K562 (cell line): ENCODE data around the gene LRMDA. TPM values are rescaled to one million over a fixed set of nuclear protein-coding genes. Genes with fewer than 3 reads are reported as not detected.

ENCODE experiments used
- ATAC-seq: fragments of 200-7000 bp; cut with Tn5 transposase; 3 replicates; pipeline ENCODE4 v1.9.1; 2020; ENCODE audit warnings: moderate library complexity
- BruUV-seq: library from RNA; stranded (reverse); fragments of 400-500 nt; replicated peaks from 2 replicates; lab custom pipeline; 2021; lab: Mats Ljungman, UMichigan
- CTCF ChIA-PET: fragments of 300-600 bp; formaldehyde crosslinking; extraction: SDS; loops from one replicate; lab custom pipeline; 2021; ENCODE audit warnings: low intra/inter-chr PET ratio; lab: Yijun Ruan, JAX
- POLR2A ChIA-PET: fragments of 300-600, 350-650 bp; sonication (Branson Sonifier 250); formaldehyde crosslinking; extraction: SDS; loops from one replicate; lab custom pipeline; 2021; ENCODE audit warnings: antibody characterized with exemption, inconsistent platforms; lab: Yijun Ruan, JAX
- DNase-seq, 4 experiments: peaks; one replicate each; pipeline versions ENCODE4 v3.0.0 to v3.0.0-alpha.2; 2011 to 2018; ENCODE audit warnings: low spot score in 3 of 4, mixed read lengths in 3 of 4; ENCODE audit errors: extremely low read depth in 1 of 4
- FAIRE-seq: peaks from 2 replicates; lab custom pipeline; 2011; peaks lifted over from hg19 to GRCh38; lab: Jason Lieb, UNC
- H2AFZ ChIP-seq: 2 replicates; pipeline ENCODE4 v1.6.0; 2011; ENCODE audit warnings: low read depth, low read length, control low read depth, inconsistent platforms
- H3K27ac ChIP-seq: fragments of 200-600 bp; 3 replicates; pipeline ENCODE4 v1.8.0; 2011; ENCODE audit warnings: low read depth, mild to moderate bottlenecking, control low read depth, inconsistent platforms, low read length, moderate library complexity, mixed read lengths; ENCODE audit errors: extremely low read depth
- H3K27me3 ChIP-seq, 2 experiments: fragments of 300-600 bp in 1 of 2; 2 replicates in 1 of 2; 3 replicates in 1 of 2; pipeline versions ENCODE4 v1.6.0 to v1.8.0; 2011; ENCODE audit warnings: inconsistent platforms in 2 of 2, low read length in 2 of 2, mild to moderate bottlenecking in 1 of 2, mixed read lengths in 1 of 2, moderate library complexity in 1 of 2; ENCODE audit not compliant: control insufficient read depth in 2 of 2, insufficient read depth in 2 of 2
- H3K36me3 ChIP-seq: fragments of 300-600 bp; 3 replicates; pipeline ENCODE4 v1.8.0; 2011; ENCODE audit warnings: mild to moderate bottlenecking, low read length, inconsistent platforms; ENCODE audit not compliant: control insufficient read depth, insufficient read depth
- H3K4me1 ChIP-seq, 2 experiments: fragments of 200-600 bp in 1 of 2; replicated peaks in 1 of 2; 2 replicates in 1 of 2; 3 replicates in 1 of 2; pipeline versions ENCODE4 v1.5.1 to v1.8.0; 2011; ENCODE audit warnings: inconsistent platforms in 2 of 2, low read length in 2 of 2, mild to moderate bottlenecking in 1 of 2, mixed read lengths in 1 of 2, moderate library complexity in 1 of 2; ENCODE audit not compliant: control insufficient read depth in 2 of 2, insufficient read depth in 2 of 2
- H3K4me2 ChIP-seq: 2 replicates; pipeline ENCODE4 v1.6.1; 2011; ENCODE audit warnings: low read length, control low read depth, inconsistent platforms, mixed read lengths; ENCODE audit not compliant: insufficient read depth
- H3K4me3 ChIP-seq: fragments of 200-600 bp; sonication (generic), shearing (Covaris generic); 2 replicates; pipeline ENCODE4 v1.5.1; 2016; ENCODE audit warnings: control low read depth, inconsistent platforms
- H3K79me2 ChIP-seq: fragments of 200-600 bp; 3 replicates; pipeline ENCODE4 v1.8.0; 2011; ENCODE audit warnings: low read length, inconsistent platforms; ENCODE audit not compliant: control insufficient read depth, insufficient read depth
- H3K9ac ChIP-seq, 2 experiments: 2 replicates each; pipeline versions ENCODE4 v1.6.0 to v1.6.1; 2011; ENCODE audit warnings: low read depth in 2 of 2, low read length in 2 of 2, control low read depth in 1 of 2, inconsistent platforms in 1 of 2, mild to moderate bottlenecking in 1 of 2, mixed read lengths in 1 of 2; ENCODE audit not compliant: insufficient read depth in 1 of 2
- H3K9me1 ChIP-seq: one replicate; pipeline ENCODE4 v1.6.0; 2011; ENCODE audit warnings: inconsistent platforms, mild to moderate bottlenecking, low read length, moderate library complexity; ENCODE audit not compliant: control insufficient read depth, insufficient read depth
- H3K9me3 ChIP-seq: replicated peaks from 2 replicates; pipeline ENCODE4 v1.5.1; 2011; ENCODE audit warnings: low read depth, low read length, inconsistent platforms; ENCODE audit not compliant: control insufficient read depth, insufficient read depth
- H4K20me1 ChIP-seq: replicated peaks from 2 replicates; pipeline ENCODE4 v1.6.1; 2011; ENCODE audit warnings: low read length, inconsistent platforms, mixed read lengths; ENCODE audit not compliant: control insufficient read depth, insufficient read depth
- FOS ChIP-seq: IDR thresholded peaks from 3 replicates; pipeline ENCODE4 v1.6.1; 2011; ENCODE audit not compliant: insufficient read length; ENCODE audit errors: extremely low read depth
- NFE2L1 ChIP-seq: fragments of 450-650 bp; IDR thresholded peaks from 2 replicates; pipeline ENCODE4 v1.6.1; 2016; ENCODE audit warnings: missing genetic modification characterization, low read depth, mild to moderate bottlenecking, missing compliant biosample characterization, moderate library complexity, borderline replicate concordance
- POLR3A ChIP-seq: IDR thresholded peaks from 2 replicates; pipeline ENCODE4 v1.6.1; 2011; ENCODE audit warnings: borderline replicate concordance, mild to moderate bottlenecking, moderate library complexity; ENCODE audit not compliant: insufficient read length, insufficient read depth; ENCODE audit errors: extremely low read depth
- U2AF2 ChIP-seq: fragments of 200-400 bp; formaldehyde crosslinking; optimal IDR thresholded peaks from 2 replicates; pipeline ENCODE3; 2017; ENCODE audit warnings: low read depth, mild to moderate bottlenecking, low read length
- ZNF384 ChIP-seq: IDR thresholded peaks from 2 replicates; pipeline ENCODE4 v1.6.1; 2012; ENCODE audit warnings: low read depth, low read length, improper control_type of control experiment
- ZNF696 ChIP-seq: fragments of 250-450 bp; sonication (Bioruptor Pico); conservative IDR thresholded peaks from 2 replicates; pipeline ENCODE4 v1.4.0; 2020; ENCODE audit warnings: mild to moderate bottlenecking, moderate library complexity
- ZNF785 ChIP-seq: fragments of 250-450 bp; sonication (Bioruptor Pico); IDR thresholded peaks from 2 replicates; pipeline ENCODE4 v1.4.0; 2020; ENCODE audit warnings: mild to moderate bottlenecking
- WGBS: fragments of 100-300 bp; shearing (Covaris generic); methylation state at CpG from one replicate; pipeline ENCODE4 v1.1.6; 2016; ENCODE audit warnings: low coverage, mixed read lengths; ENCODE audit not compliant: insufficient coverage; ENCODE audit errors: missing lambda C conversion rate; 5-methylcytosine and 5-hydroxymethylcytosine counted together
- in situ Hi-C: fragments of 300-500 bp; cut with MboI; formaldehyde crosslinking; loops from 4 replicates; pipeline ENCODE4 v1.15.0; 2018; ENCODE audit warnings: inconsistent platforms, mixed read lengths
- intact Hi-C: fragments of 100-400 bp; cut with micrococcal nuclease; formaldehyde crosslinking; loops from 2 replicates; pipeline ENCODE4 v1.14.2; 2022
- polyA plus RNA-seq, 8 experiments: library from polyadenylated mRNA; depleted of rRNA in 4 of 8; stranded (reverse) in 5 of 8; unstranded in 3 of 8; fragments of >200 nt; fragmentation: Nextera tagmentation in 2 of 8; fragmentation: Illumina TruSeq in 1 of 8; extraction: Ambion mirVana in 2 of 8; extraction: Trizol in 1 of 8; gene quantifications; 2 replicates each; pipeline versions ENCODE4 v1.2.1 to v1.2.3, GENCODE V29; 2011 to 2014; ENCODE audit warnings: inconsistent platforms in 1 of 8, missing spikeins in 1 of 8
- total RNA-seq, 7 experiments: library from RNA; depleted of rRNA in 6 of 7; stranded (reverse); fragments of >200 nt in 6 of 7; fragmentation: Illumina TruSeq in 2 of 7; extraction: Trizol in 2 of 7; gene quantifications; 2 replicates each; pipeline versions ENCODE4 v1.2.1 to v1.2.3, GENCODE V29; 2011 to 2021; ENCODE audit warnings: low replicate concordance in 1 of 7
- TF ChIP-seq, protein P1 (sequence below): fragments of 450-650 bp; formaldehyde crosslinking; IDR thresholded peaks from 2 replicates; pipeline ENCODE4 v1.4.0; 2022; ENCODE audit warnings: mild to moderate bottlenecking, moderate library complexity
- TF ChIP-seq, protein P2 (sequence below), 2 experiments: fragments of 450-650 bp in 1 of 2; sonication (generic) in 1 of 2; formaldehyde crosslinking in 1 of 2; IDR thresholded peaks; 2 replicates each; pipeline versions ENCODE4 v1.7.1 to v1.9.0; 2016 to 2022; ENCODE audit warnings: inconsistent platforms in 1 of 2, mild to moderate bottlenecking in 1 of 2, missing genetic modification reagents in 1 of 2
- TF ChIP-seq, protein P3 (sequence below): fragments of 250-450 bp; sonication (Bioruptor Pico); IDR thresholded peaks from 2 replicates; pipeline ENCODE4 v1.4.0; 2020

The LRMDA gene
- total and polyA plus RNA-seq, 9 of the 15 experiments (the other 6 are each of a cell fraction or from before 2014, with no cell fraction given): 0.25 TPM; not detected in 8

DNA sequence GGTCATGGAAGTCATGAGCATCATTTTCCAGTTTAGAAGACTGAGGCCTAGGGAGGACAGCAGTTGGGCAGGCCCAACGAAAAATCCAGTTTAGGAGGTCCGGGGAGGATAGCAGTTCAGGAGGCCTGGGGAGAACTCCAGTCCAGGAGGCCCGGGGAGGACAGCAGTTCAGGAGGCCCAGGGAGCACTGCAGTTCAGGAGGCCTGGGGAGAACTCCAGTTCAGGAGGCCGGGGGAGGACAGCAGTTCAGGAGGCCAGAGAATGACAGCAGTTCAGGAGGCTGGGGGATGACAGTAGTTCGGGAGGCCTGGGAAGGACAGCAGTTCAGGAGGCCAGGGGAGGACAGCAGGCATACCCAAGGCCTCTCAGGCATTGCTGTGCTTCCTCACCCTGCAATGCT, 453.4 kb downstream of the LRMDA start (continued):
- TF ChIP-seq, protein P1, sequence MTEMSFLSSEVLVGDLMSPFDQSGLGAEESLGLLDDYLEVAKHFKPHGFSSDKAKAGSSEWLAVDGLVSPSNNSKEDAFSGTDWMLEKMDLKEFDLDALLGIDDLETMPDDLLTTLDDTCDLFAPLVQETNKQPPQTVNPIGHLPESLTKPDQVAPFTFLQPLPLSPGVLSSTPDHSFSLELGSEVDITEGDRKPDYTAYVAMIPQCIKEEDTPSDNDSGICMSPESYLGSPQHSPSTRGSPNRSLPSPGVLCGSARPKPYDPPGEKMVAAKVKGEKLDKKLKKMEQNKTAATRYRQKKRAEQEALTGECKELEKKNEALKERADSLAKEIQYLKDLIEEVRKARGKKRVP: no peak
- TF ChIP-seq POLR3A (no peak), FOS (no peak), ZNF696 (CRISPR knock-in tag) (no peak)

DNA sequence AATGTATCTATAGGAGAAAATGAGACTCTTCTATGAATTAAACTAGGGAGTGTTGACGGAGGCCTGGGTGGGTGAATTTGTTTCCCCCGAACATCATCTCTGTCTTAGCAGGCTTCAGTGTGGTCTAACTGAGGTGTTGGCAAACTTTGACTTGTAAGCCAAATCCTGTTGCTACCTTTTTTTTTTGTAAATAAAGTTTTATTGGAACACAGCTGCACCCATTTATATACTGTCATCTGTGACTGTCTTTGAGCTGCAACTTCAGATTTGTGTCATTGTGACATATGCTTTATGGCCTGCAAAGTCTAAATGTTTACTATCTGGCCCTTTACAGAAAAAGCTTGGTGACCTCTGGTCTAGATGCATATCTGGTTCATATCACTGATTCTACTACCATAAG, 455.9 kb downstream of the LRMDA start:
- ChIA-PET CTCF (no interaction called here), POLR2A (interaction anchor here (1.1 kb wide), 1 partner anchor 175 kb away, joined by 3 read pairs; no protein-coding TSS in a partner anchor)
- Histone ChIP-seq H3K27me3 (no peaks in the 10 kb centered on the region; a peak in 1 of 5 replicates), H2AFZ (no peak overlapping the region), H3K9ac (no peak overlapping the region), H3K9me1 (no peaks in the 10 kb centered on the region), H4K20me1 (no peaks in the 10 kb centered on the region), H3K4me2 (no peak overlapping the region), H3K4me1 (no peaks in the 10 kb centered on the region), H3K9me3 (no peaks in the 10 kb centered on the region), H3K27ac (no peak overlapping the region), H3K36me3 (no peaks in the 10 kb centered on the region), H3K4me3 (no peak overlapping the region), H3K79me2 (no peaks in the 10 kb centered on the region)
- in situ Hi-C loops: no loop called here
- no TSS peak for BruUV-seq
- ATAC-seq (no peak), DNase-seq (no peak), FAIRE-seq (no peak)
- intact Hi-C loops: no loop called here
- WGBS: 0% methylated on average over 2 of the region's 2 CpGs
- TF ChIP-seq NFE2L1 (tag) (no peak), U2AF2 (no peak), ZNF785 (CRISPR knock-in tag) (no peak), ZNF384 (peak; percentile 73)
- TF ChIP-seq, protein P2, sequence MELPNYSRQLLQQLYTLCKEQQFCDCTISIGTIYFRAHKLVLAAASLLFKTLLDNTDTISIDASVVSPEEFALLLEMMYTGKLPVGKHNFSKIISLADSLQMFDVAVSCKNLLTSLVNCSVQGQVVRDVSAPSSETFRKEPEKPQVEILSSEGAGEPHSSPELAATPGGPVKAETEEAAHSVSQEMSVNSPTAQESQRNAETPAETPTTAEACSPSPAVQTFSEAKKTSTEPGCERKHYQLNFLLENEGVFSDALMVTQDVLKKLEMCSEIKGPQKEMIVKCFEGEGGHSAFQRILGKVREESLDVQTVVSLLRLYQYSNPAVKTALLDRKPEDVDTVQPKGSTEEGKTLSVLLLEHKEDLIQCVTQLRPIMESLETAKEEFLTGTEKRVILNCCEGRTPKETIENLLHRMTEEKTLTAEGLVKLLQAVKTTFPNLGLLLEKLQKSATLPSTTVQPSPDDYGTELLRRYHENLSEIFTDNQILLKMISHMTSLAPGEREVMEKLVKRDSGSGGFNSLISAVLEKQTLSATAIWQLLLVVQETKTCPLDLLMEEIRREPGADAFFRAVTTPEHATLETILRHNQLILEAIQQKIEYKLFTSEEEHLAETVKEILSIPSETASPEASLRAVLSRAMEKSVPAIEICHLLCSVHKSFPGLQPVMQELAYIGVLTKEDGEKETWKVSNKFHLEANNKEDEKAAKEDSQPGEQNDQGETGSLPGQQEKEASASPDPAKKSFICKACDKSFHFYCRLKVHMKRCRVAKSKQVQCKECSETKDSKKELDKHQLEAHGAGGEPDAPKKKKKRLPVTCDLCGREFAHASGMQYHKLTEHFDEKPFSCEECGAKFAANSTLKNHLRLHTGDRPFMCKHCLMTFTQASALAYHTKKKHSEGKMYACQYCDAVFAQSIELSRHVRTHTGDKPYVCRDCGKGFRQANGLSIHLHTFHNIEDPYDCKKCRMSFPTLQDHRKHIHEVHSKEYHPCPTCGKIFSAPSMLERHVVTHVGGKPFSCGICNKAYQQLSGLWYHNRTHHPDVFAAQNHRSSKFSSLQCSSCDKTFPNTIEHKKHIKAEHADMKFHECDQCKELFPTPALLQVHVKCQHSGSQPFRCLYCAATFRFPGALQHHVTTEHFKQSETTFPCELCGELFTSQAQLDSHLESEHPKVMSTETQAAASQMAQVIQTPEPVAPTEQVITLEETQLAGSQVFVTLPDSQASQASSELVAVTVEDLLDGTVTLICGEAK (IDR thresholded peaks at IDR 0.05): peak; percentile 86
- TF ChIP-seq, protein P2 (CRISPR knock-in tag; IDR thresholded peaks at IDR 0.05): peak; percentile 53
- TF ChIP-seq, protein P3, sequence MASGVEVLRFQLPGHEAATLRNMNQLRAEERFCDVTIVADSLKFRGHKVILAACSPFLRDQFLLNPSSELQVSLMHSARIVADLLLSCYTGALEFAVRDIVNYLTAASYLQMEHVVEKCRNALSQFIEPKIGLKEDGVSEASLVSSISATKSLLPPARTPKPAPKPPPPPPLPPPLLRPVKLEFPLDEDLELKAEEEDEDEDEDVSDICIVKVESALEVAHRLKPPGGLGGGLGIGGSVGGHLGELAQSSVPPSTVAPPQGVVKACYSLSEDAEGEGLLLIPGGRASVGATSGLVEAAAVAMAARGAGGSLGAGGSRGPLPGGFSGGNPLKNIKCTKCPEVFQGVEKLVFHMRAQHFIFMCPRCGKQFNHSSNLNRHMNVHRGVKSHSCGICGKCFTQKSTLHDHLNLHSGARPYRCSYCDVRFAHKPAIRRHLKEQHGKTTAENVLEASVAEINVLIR (CRISPR knock-in tag): no peak
